NB4 (cell line): ENCODE data around the gene DDX39A.
"Not testable (repeated sequence)": the region's sequence is repeated elsewhere in the genome, so short reads cannot be mapped to it uniquely, and the experiment has no call there.

Source experiments
- DNase-seq: peaks from one replicate; pipeline ENCODE4 v3.0.0; 2010; ENCODE audit warnings: low read depth
- H3K4me3 ChIP-seq: one replicate; pipeline ENCODE4 v1.5.1; 2011; ENCODE audit warnings: mild to moderate bottlenecking, low read depth, low read length, moderate library complexity
- MYC ChIP-seq: IDR thresholded peaks from 2 replicates; pipeline ENCODE4 v1.6.1; 2011; ENCODE audit warnings: low read depth, low read length
- POLR2A ChIP-seq: IDR thresholded peaks from 2 replicates; pipeline ENCODE4 v1.6.1; 2011; ENCODE audit warnings: mild to moderate bottlenecking; ENCODE audit not compliant: insufficient read length; ENCODE audit errors: extremely low read depth
- TF ChIP-seq, protein P1 (sequence below): IDR thresholded peaks from one replicate; pipeline ENCODE4 v1.5.1; 2012; ENCODE audit warnings: low read depth, low read length
- TF ChIP-seq, protein P2 (sequence below): IDR thresholded peaks from 2 replicates; pipeline ENCODE4 v1.6.1; 2011; ENCODE audit warnings: low read depth, low read length

DDX39A gene

DNA sequence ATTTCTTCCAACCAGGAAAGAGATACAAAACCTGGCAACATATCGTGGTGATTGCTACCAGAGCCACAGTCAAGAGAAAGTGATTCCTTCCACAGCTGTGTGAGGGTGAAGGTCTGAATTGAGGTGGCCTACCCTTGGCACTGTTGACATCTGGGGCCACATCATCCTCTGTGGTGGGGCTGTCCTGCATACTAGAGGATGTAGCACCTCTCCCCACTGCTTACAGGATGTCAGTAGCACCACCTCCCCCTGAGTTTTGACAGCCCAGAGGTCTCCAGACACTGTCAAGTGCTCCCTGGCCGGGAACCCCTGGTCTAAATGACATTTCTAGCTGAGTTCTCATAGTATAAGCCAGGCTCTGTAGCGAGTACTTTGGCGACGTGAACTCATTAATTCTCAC, 40.6 kb upstream of the DDX39A start:
- TF ChIP-seq, protein P1, sequence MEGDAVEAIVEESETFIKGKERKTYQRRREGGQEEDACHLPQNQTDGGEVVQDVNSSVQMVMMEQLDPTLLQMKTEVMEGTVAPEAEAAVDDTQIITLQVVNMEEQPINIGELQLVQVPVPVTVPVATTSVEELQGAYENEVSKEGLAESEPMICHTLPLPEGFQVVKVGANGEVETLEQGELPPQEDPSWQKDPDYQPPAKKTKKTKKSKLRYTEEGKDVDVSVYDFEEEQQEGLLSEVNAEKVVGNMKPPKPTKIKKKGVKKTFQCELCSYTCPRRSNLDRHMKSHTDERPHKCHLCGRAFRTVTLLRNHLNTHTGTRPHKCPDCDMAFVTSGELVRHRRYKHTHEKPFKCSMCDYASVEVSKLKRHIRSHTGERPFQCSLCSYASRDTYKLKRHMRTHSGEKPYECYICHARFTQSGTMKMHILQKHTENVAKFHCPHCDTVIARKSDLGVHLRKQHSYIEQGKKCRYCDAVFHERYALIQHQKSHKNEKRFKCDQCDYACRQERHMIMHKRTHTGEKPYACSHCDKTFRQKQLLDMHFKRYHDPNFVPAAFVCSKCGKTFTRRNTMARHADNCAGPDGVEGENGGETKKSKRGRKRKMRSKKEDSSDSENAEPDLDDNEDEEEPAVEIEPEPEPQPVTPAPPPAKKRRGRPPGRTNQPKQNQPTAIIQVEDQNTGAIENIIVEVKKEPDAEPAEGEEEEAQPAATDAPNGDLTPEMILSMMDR, result no peak
- TF ChIP-seq, protein P2, sequence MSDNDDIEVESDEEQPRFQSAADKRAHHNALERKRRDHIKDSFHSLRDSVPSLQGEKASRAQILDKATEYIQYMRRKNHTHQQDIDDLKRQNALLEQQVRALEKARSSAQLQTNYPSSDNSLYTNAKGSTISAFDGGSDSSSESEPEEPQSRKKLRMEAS, result no peak
- TF ChIP-seq POLR2A, result no peak
- TF ChIP-seq MYC, result no peak
- DNase-seq, result no peak
- no peak overlapping the region for H3K4me3 ChIP-seq

DNA sequence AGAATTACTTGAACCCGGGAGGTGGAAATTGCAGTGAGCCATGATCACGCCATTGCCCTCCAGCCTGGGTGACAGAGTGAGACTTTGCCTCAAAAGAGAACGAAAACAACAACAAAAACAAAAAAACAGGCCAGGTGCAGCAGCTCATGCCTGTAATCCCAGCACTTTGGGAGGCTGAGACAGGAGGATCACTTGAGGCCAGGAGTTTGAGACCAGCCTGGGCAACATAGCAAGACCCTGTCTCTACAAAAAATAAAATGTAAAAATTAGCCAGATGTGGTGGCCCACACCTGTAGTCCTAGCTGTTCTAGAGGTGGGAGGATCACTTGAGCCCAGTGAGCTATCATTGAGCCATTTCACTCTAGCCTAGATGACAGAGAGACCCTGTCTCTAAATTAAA, 33.2 kb upstream of the DDX39A start:
- not testable (repeated sequence) for DNase-seq, H3K4me3 ChIP-seq

DNA sequence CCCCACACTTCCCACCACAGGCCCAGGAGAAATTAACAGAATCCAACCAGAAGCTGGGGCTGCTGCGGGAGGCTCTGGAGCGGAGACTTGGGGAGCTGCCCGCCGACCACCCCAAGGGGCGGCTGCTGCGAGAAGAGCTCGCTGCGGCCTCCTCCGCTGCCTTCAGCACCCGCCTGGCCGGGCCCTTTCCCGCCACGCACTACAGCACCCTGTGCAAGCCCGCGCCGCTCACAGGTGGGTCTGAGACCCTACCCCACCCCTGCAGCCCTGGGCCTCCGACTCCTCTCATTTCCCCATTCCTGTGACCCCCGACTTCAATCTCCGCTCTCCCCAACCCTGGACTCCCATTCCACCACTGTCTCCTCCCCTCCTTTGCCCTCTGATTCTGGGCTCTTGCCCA, 31.7 kb upstream of the DDX39A start:
- no peak overlapping the region for H3K4me3 ChIP-seq
- DNase-seq, result no peak
- TF ChIP-seq MYC (no peak), POLR2A (no peak)
- TF ChIP-seq, protein P2, result no peak
- TF ChIP-seq, protein P1, result no peak

DNA sequence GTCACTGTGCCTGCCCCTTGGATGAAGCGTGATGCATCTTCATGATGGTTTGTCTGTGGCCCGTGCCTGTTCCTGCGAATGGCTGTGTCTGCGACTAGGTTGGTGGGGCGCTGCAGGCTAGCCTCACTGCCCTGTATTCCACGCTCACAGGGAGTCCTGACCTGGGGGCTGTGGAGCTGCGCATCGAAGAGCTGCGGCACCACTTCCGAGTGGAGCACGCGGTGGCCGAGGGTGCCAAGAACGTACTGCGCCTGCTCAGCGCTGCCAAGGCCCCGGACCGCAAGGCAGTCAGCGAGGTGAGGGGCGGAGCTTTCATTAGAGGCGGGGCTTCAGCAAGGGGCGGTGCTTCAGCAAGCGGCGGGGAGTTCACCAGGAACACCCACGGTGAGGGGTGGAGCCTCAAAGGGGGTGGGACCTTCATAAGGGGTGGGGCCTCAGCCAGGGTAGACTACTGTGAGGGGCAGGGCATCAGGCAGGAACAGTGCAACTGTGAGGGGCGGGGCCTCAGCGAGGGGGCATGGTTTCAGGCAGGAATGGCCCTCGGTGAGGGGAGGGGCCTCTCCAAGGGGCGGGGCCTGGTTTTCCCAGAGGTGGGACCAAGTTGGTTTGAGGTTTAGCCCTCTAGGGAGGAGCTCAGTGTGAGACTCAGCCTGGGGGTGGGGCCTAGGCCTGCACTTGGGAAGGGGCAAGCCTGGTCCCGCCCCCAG, 31.2 kb upstream of the DDX39A start:
- TF ChIP-seq POLR2A (no peak), MYC (no peak)
- TF ChIP-seq, protein P1, result no peak
- TF ChIP-seq, protein P2, result no peak
- DNase-seq, result peak; percentile 70
- no peak overlapping the region for H3K4me3 ChIP-seq

DNA sequence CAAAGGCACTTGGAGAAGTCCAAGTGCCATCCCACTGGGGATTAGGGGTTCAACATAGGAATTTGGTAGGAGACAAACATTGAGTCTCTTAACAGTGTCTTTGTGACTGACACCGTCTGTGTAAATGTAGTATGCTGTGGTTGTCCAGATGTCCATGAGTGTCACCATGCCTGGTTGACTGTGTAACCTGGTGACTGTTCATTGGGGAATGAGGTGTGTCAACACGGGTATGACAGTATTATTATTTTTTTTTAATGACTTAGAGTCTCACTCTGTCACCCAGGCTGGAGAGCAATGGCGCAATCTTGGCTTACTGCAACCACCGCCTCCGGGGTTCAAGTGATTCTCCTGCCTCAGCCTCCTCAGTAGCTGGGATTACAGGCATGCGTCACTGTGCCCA, 30.2 kb upstream of the DDX39A start:
- TF ChIP-seq POLR2A, result no peak
- no peak for DNase-seq
- H3K4me3 ChIP-seq, result no peak overlapping the region

DNA sequence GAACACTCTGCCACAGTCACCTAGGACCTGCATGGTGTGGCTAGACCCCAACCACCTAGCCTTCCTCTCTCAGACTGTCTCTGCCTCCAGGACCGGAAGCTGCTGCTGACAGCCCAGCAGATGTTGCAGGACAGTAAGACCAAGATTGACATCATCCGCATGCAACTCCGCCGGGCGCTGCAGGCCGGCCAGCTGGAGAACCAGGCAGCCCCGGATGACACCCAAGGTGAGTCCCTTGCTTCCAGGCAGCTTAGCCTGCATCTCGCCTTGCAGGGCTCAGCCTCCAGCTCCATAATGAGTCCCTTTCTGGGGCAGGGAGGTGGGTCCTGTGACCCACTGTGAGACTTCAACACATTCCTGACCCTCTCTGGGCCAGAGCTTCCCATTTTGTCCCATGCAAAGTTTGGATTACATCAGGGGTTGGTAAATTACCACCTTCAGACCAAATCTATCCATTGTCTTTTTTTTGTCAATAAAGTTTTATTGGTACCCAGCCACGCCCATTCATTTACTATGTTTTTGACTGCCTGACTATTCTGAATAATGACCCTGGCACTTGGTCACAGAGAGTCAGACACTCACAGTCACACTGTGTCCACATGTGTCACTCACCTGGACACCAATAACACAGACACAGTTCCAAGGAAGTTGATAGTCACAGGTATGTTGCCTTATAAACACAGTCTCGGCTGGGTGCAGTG, 27.3 kb upstream of the DDX39A start:
- TF ChIP-seq POLR2A (no peak), MYC (no peak)
- TF ChIP-seq, protein P1, result no peak
- TF ChIP-seq, protein P2, result no peak
- DNase-seq, result no peak

DNA sequence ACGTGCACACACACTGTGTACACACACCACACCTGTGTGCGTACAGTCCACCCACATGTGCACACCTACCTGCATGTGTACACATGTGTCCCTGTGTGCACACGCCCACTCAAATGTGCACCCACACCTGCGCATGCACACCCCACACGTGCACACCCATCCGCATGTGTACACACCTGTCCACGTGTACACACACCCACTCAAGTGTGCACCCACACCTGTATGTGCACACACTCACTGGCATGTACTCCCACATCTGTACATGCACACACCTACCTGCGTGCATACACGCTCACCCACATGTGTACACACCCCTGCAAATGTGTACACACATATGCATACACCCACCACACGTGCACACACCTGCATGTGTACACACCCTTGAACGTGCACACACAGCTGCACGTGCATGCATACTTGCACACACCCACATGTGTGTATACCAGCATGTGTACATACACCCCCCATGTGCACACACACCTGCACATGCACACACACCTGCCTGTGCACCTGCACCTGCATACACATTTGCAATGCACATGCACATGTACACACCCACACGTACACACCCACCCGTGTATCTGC, 24.6 kb upstream of the DDX39A start:
- H3K4me3 ChIP-seq, result no peak overlapping the region
- no peak for TF ChIP-seq POLR2A
- TF ChIP-seq, protein P2, result no peak
- TF ChIP-seq, protein P1, result no peak
- no peak for DNase-seq

More for the DNA sequence above, 27.3 kb upstream of the DDX39A start:
- H3K4me3 ChIP-seq, result no peak overlapping the region
